Stimulated activated CD8-positive, alpha-beta memory T cell treated with anti-CD3 and anti-CD28 coated beads, Interleukin-7, amount 100 ng/mL, for 24 hours (primary cell): ENCODE data around the gene ZNF184.
A peak's percentile ranks its signal among the peaks of the same experiment; 100 is the strongest.

Source experiments
- DNase-seq: peaks from one replicate; pipeline ENCODE4 v3.0.0-alpha.2; 2020; ENCODE audit warnings: low read depth

The ZNF184 gene

GRCh38 chr6:27472617-27473400 lies at the start of gene ZNF184:
Gene ZNF184, minus strand, starts transcription at chr6:27473105. Its CDS starts 811 bp downstream, at chr6:27472294.
- DNase-seq, result peak; percentile 67

- no peak for DNase-seq
Measured at GRCh38 chr6:27518881-27519795, 46.2 kb upstream of the ZNF184 start.

- no peak for DNase-seq
Measured at GRCh38 chr6:27517928-27518787, 45.3 kb upstream of the ZNF184 start.

- no peak for DNase-seq
Measured at GRCh38 chr6:27517238-27517637, 44.3 kb upstream of the ZNF184 start.

- DNase-seq, result no peak
Measured at GRCh38 chr6:27514906-27515495, 42.1 kb upstream of the ZNF184 start.

GRCh38 chr6:27512525-27512924 lies 39.6 kb upstream of the ZNF184 start:
- no peak for DNase-seq

GRCh38 chr6:27507041-27507956 lies 34.4 kb upstream of the ZNF184 start:
- no peak for DNase-seq

GRCh38 chr6:27505209-27506027 lies 32.5 kb upstream of the ZNF184 start:
- peak; percentile 26 for DNase-seq

- DNase-seq, result peak; percentile 82
Measured at GRCh38 chr6:27503436-27504030, 30.6 kb upstream of the ZNF184 start.

GRCh38 chr6:27502508-27503435 lies 29.9 kb upstream of the ZNF184 start:
- peak; percentile 59 for DNase-seq

- DNase-seq, result no peak
Measured at GRCh38 chr6:27501187-27501586, 28.3 kb upstream of the ZNF184 start.

GRCh38 chr6:27500177-27500576 lies 27.3 kb upstream of the ZNF184 start:
- DNase-seq, result no peak

- DNase-seq, result peak; percentile 66
Measured at GRCh38 chr6:27495386-27496135, 22.7 kb upstream of the ZNF184 start.

GRCh38 chr6:27494987-27495385 lies 22.1 kb upstream of the ZNF184 start:
- DNase-seq, result no peak

GRCh38 chr6:27494103-27494502 lies 21.2 kb upstream of the ZNF184 start:
- no peak for DNase-seq

- DNase-seq, result no peak
Measured at GRCh38 chr6:27492631-27493190, 19.8 kb upstream of the ZNF184 start.
